HEK293 (cell line): ENCODE data around the gene NMNAT1.
A peak's percentile ranks its signal among the peaks of the same experiment; 100 is the strongest.

ENCODE experiments used
- GLIS2 ChIP-seq: fragments of 450-650 bp; formaldehyde crosslinking; IDR thresholded peaks from 2 replicates; pipeline ENCODE4 v1.5.1; 2016; ENCODE audit warnings: missing biosample characterization, missing genetic modification characterization
- IKZF3 ChIP-seq: fragments of 450-650 bp; IDR thresholded peaks from 2 replicates; pipeline ENCODE4 v1.5.0; 2018; ENCODE audit warnings: missing biosample characterization, mild to moderate bottlenecking, missing genetic modification characterization, moderate library complexity
- KLF17 ChIP-seq: fragments of 450-650 bp; formaldehyde crosslinking; IDR thresholded peaks from 2 replicates; pipeline ENCODE4 v1.5.1; 2016; ENCODE audit warnings: missing biosample characterization, missing genetic modification characterization
- OSR2 ChIP-seq: fragments of 450-650 bp; formaldehyde crosslinking; IDR thresholded peaks from 2 replicates; pipeline ENCODE4 v1.5.1; 2016; ENCODE audit warnings: missing biosample characterization, missing genetic modification characterization
- PRDM4 ChIP-seq: fragments of 450-650 bp; formaldehyde crosslinking; IDR thresholded peaks from 2 replicates; pipeline ENCODE4 v1.5.1; 2017; ENCODE audit warnings: missing biosample characterization, missing genetic modification characterization
- REPIN1 ChIP-seq: fragments of 450-650 bp; formaldehyde crosslinking; IDR thresholded peaks from 2 replicates; pipeline ENCODE4 v1.5.1; 2017; ENCODE audit warnings: missing biosample characterization, missing genetic modification characterization, low read depth
- ZBTB1 ChIP-seq: fragments of 450-650 bp; formaldehyde crosslinking; IDR thresholded peaks from 2 replicates; pipeline ENCODE4 v1.5.1; 2016; ENCODE audit warnings: missing biosample characterization, missing genetic modification characterization
- ZBTB10 ChIP-seq: fragments of 450-650 bp; formaldehyde crosslinking; IDR thresholded peaks from 2 replicates; pipeline ENCODE4 v1.5.1; 2016; ENCODE audit warnings: missing biosample characterization, missing genetic modification characterization
- ZBTB8A ChIP-seq: fragments of 450-650 bp; formaldehyde crosslinking; IDR thresholded peaks from 2 replicates; pipeline ENCODE4 v1.5.1; 2016; ENCODE audit warnings: missing biosample characterization, missing genetic modification characterization
- ZFP37 ChIP-seq: fragments of 450-650 bp; formaldehyde crosslinking; IDR thresholded peaks from 2 replicates; pipeline ENCODE4 v1.5.1; 2016; ENCODE audit warnings: missing biosample characterization, missing genetic modification characterization
- ZNF2 ChIP-seq: fragments of 450-650 bp; formaldehyde crosslinking; IDR thresholded peaks from 2 replicates; pipeline ENCODE4 v1.5.1; 2016; ENCODE audit warnings: missing biosample characterization, missing genetic modification characterization
- ZNF26 ChIP-seq: fragments of 450-650 bp; formaldehyde crosslinking; IDR thresholded peaks from 2 replicates; pipeline ENCODE4 v1.5.1; 2016; ENCODE audit warnings: missing biosample characterization, missing genetic modification characterization
- ZNF292 ChIP-seq: fragments of 450-650 bp; formaldehyde crosslinking; IDR thresholded peaks from 2 replicates; pipeline ENCODE4 v1.5.1; 2016; ENCODE audit warnings: low read depth, missing biosample characterization, missing genetic modification characterization, borderline replicate concordance
- ZNF513 ChIP-seq: fragments of 450-650 bp; IDR thresholded peaks from 2 replicates; pipeline ENCODE4 v1.5.1; 2018; ENCODE audit warnings: missing biosample characterization, missing genetic modification characterization
- ZNF639 ChIP-seq: fragments of 450-650 bp; formaldehyde crosslinking; IDR thresholded peaks from 2 replicates; pipeline ENCODE4 v1.5.1; 2016; ENCODE audit warnings: missing biosample characterization, missing genetic modification characterization
- TF ChIP-seq, protein P1 (sequence below): fragments of 450-650 bp; formaldehyde crosslinking; IDR thresholded peaks from 2 replicates; pipeline ENCODE4 v1.5.1; 2016; ENCODE audit warnings: missing biosample characterization, missing genetic modification characterization
- TF ChIP-seq, protein P2 (sequence below): fragments of 450-650 bp; formaldehyde crosslinking; IDR thresholded peaks from 2 replicates; pipeline ENCODE4 v1.5.1; 2016; ENCODE audit warnings: missing biosample characterization, missing genetic modification characterization
- TF ChIP-seq, protein P3 (sequence below): sonication (generic); formaldehyde crosslinking; IDR thresholded peaks from 2 replicates; pipeline ENCODE4 v1.8.1; 2022; ENCODE audit warnings: mild to moderate bottlenecking, moderate library complexity, missing genetic modification reagents

NMNAT1 gene

GRCh38 chr1:9942939-9943788 lies at the start of gene NMNAT1, which contains the start of gene LZIC (continued):
- TF ChIP-seq GLIS2 (tag by site-specific recombination) (peak; percentile 90), ZBTB10 (tag by site-specific recombination) (peak; percentile 82), ZNF2 (tag by site-specific recombination) (peak; percentile 93), PRDM4 (tag by site-specific recombination) (peak; percentile 56; the same call in 1 of the 2 replicates), KLF17 (tag by site-specific recombination) (peak; percentile 98), OSR2 (tag by site-specific recombination) (peak; percentile 72), ZNF292 (no peak), ZBTB1 (tag by site-specific recombination) (peak; percentile 62; the same call in 1 of the 2 replicates), REPIN1 (peak; percentile 89; the same call in 1 of the 2 replicates), ZNF26 (no peak), ZNF513 (tag by site-specific recombination) (no peak), IKZF3 (tag by site-specific recombination) (no peak), ZFP37 (peak; percentile 96), ZBTB8A (tag by site-specific recombination) (peak; percentile 99), ZNF639 (peak; percentile 97)
- TF ChIP-seq, protein P1, sequence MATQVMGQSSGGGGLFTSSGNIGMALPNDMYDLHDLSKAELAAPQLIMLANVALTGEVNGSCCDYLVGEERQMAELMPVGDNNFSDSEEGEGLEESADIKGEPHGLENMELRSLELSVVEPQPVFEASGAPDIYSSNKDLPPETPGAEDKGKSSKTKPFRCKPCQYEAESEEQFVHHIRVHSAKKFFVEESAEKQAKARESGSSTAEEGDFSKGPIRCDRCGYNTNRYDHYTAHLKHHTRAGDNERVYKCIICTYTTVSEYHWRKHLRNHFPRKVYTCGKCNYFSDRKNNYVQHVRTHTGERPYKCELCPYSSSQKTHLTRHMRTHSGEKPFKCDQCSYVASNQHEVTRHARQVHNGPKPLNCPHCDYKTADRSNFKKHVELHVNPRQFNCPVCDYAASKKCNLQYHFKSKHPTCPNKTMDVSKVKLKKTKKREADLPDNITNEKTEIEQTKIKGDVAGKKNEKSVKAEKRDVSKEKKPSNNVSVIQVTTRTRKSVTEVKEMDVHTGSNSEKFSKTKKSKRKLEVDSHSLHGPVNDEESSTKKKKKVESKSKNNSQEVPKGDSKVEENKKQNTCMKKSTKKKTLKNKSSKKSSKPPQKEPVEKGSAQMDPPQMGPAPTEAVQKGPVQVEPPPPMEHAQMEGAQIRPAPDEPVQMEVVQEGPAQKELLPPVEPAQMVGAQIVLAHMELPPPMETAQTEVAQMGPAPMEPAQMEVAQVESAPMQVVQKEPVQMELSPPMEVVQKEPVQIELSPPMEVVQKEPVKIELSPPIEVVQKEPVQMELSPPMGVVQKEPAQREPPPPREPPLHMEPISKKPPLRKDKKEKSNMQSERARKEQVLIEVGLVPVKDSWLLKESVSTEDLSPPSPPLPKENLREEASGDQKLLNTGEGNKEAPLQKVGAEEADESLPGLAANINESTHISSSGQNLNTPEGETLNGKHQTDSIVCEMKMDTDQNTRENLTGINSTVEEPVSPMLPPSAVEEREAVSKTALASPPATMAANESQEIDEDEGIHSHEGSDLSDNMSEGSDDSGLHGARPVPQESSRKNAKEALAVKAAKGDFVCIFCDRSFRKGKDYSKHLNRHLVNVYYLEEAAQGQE (tag by site-specific recombination) = peak; percentile 45; the same call in 1 of the 2 replicates
- TF ChIP-seq, protein P2, sequence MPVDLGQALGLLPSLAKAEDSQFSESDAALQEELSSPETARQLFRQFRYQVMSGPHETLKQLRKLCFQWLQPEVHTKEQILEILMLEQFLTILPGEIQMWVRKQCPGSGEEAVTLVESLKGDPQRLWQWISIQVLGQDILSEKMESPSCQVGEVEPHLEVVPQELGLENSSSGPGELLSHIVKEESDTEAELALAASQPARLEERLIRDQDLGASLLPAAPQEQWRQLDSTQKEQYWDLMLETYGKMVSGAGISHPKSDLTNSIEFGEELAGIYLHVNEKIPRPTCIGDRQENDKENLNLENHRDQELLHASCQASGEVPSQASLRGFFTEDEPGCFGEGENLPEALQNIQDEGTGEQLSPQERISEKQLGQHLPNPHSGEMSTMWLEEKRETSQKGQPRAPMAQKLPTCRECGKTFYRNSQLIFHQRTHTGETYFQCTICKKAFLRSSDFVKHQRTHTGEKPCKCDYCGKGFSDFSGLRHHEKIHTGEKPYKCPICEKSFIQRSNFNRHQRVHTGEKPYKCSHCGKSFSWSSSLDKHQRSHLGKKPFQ = 0 out of 2 replicates have a peak, but pooled peaks have one; percentile 17
- TF ChIP-seq, protein P3, sequence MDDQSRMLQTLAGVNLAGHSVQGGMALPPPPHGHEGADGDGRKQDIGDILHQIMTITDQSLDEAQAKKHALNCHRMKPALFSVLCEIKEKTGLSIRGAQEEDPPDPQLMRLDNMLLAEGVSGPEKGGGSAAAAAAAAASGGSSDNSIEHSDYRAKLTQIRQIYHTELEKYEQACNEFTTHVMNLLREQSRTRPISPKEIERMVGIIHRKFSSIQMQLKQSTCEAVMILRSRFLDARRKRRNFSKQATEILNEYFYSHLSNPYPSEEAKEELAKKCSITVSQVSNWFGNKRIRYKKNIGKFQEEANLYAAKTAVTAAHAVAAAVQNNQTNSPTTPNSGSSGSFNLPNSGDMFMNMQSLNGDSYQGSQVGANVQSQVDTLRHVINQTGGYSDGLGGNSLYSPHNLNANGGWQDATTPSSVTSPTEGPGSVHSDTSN = no peak
